GM11168 (cell line): ENCODE results near the gene SRGAP3.

Experiments
- in situ Hi-C: fragments of 300-500 bp; cut with MboI; formaldehyde crosslinking; loops from one replicate; pipeline ENCODE4 v1.12.0; 2022; ENCODE audit warnings: low sequenced_read_pairs; ENCODE audit not compliant: unreplicated experiment

SRGAP3 gene

DNA sequence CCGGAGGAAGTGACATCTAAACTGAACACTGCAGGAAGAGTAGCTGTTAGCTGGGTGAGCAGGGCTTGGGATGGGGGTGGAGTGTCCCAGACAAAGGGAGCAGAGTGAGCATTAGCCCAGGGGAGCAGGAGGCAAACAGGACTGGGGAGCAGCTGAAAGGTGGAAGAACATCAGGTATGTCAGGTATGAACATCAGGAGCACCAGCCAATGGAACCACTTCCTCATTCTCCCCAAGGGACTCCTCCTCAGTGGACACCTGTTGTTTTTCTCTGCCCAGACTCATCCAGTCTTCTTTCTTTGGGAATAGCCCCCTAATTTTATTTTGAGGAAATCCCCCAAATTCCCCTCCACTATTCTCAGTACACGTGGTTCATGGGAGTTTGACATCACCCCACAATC, 178.5 kb downstream of the SRGAP3 start:
- in situ Hi-C loops: no loop called here

DNA sequence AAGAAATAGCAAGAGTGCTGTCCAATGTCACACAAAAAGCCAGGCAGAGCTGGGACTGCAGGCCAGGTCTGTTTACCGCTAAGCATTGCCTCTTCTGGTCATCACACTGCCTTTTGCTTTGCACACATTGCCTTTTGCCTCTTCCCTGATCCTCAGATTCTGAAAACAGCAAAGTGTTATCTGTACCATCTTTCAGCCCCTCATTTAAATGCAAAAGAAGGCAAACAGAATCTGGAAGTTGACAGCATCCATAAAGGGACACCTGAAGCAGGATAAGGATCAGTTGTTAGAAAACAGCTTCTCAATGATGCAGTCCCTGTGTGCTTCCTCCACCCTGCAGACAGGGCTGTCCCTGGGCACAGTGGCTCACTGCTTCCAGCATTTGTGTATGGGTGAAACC, 179.5 kb downstream of the SRGAP3 start:
- in situ Hi-C loops: loop anchor here (5.0 kb wide), 1 partner anchor 73 kb away; no protein-coding TSS in a partner anchor

DNA sequence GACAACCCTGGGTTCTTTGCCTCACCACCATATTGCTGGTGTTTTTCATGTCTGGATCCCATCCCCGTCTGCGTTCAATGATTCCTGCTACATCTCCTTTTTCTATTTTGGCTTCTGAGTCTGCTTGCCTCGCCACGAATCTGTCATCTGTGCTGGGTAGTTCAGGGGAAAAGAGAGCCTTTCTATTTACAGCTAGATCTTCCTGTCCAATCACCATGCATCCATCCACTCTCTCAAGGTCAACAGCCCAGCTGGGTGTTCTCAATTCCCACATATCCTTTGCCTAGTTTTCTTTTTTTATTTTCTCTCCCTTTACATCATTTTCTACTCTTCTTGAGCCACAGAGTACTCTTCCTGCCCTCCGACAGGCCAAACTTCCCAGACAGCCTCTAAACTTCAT, 181.4 kb downstream of the SRGAP3 start:
- in situ Hi-C loops: loop anchor here (5.0 kb wide), 1 partner anchor 71 kb away; no protein-coding TSS in a partner anchor

DNA sequence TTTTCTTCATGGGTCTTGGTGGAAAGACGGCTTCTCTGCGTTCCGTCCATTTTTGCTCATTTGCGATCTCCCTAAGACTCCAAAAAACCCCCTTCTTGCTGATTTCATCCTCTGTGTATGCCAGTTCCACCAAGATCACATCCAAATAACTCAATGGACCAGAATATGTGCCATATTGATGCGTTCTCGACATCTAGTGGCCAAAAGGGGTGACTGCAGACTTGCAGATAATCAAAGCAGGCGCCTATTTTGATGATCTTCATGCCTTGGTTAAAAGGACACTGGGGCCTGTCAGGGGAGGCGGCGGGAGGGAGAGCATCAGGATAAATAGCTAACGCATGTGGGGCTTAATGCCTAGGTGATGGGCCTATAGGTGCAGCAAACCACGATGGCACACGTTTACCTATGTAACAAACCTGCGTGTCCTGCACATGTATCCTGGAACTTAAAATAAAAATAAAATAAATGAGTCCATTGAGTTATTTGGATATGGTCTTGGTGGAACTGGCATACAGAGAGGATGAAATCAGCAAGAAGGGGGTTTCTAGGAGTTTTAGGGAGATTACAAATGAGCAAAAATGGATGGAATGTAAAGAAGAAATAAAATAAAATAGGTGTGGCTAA, 182.0 kb downstream of the SRGAP3 start:
- in situ Hi-C loops: loop anchor here (5.0 kb wide), 1 partner anchor 70 kb away; no protein-coding TSS in a partner anchor

DNA sequence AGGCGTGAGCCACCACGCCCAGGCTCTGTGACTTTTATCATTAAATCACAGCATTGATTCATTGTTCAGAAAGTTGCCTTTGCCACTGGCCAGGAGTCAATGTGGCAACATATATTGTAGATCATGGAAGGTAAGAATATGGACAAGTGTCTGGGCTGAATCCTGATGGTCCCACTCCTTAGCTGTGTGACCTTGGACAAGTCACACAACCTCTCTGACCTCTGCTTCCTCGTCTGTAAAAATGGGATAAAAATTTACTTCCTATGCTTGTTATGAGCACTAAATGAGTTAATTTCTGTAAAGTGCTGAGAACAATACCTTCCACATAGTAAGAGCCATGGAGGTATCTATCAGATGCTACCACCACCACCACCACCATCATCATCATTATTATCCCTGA, 182.7 kb downstream of the SRGAP3 start:
- in situ Hi-C loops: loop anchor here (5.0 kb wide), 1 partner anchor 69 kb away; no protein-coding TSS in a partner anchor

DNA sequence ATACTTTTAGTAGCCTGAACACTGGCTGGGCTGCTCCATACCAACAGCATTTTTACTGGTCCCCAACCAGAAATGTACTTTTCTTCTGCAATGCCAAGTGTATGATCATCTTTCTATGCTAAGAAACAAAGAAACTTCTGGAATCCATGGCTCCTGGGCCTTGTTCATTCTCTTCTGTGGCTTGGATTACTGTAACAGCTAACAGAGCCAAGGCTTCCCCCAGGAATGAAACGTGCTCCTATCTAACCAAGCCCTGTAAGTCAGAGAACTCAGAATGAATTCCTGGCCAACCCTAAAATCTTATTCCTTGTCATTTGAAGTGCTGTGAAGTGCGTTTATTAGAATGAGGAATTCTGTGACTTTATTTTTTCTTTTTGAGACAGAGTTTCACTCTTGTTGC, 183.3 kb downstream of the SRGAP3 start:
- in situ Hi-C loops: loop anchor here (5.0 kb wide), 1 partner anchor 69 kb away; no protein-coding TSS in a partner anchor

DNA sequence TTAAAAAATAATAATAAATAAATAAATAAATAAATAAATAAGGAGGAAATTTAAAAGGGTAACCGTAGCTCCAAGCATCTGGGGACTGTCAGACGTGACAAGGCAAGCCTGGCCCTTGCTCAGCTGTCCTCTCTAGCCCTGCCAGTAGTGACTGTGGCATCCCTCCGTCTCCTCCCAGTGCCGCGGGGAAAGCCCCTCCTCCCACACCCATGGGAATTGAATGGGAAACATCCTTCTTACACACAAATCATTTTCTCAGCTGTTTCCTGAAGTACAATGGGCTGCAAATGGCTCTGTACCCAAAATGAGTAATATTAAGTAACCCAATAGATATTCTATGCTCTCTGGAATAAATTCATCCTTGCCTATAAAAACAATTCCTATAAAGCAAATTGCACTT, 184.6 kb downstream of the SRGAP3 start:
- in situ Hi-C loops: loop anchor here (5.0 kb wide), 1 partner anchor 68 kb away; no protein-coding TSS in a partner anchor

DNA sequence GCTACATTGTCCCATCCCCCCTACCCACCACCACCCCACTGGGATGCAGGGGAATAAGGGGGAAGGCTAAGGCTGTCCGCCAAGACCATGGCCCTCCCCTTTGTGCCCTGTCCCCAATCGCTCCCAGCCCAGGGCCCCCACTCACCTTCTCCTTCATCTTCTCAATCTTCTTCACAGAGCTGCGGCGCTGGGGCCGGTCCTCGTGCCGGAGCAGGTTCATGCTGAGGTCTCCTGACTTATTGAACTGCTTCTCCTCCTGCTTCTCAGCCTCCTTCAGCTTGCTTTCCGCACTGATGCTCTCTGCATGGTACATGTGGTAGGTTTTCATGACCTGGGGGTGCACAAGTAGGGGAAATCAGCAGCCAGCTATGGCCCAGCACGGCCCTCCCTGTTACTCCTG, 185.2 kb downstream of the SRGAP3 start:
- in situ Hi-C loops: no loop called here

DNA sequence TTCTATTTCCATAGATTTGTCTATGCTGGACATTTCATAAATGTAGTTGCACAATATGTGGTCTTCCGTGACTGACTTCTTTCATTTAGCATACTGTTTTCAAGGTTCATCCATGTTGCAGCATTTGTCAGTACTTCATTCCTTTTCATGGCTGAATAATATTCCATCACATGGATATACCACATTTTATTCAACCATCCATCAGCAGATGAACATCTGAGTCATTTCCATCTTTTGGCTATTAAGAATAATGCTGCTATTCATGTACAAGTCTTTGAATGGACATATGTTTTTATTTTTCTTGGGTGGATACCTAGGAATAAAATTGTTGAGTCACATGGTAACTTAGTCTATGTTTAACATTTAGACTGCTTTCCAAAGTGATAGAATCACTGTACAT, 186.9 kb downstream of the SRGAP3 start:
- in situ Hi-C loops: no loop called here

DNA sequence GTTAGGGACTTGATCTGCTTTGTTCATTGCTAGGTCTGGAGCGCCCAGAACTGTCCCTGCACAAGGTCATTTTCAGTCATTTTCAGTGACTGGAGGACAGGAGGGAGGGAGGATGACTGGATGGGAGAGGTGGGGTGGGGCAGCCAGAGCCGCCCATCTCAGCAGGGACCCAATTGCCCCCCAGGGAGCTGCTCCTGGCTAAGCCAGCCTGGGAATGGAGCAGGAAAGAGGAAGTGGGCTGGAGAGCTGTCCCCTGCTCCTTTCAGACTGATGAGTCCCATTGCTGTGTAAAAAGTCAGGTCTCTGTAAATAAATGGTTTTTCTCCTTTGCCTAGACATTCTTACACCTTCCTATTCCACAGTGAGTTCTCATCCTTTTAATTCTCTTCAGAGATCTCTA, 187.8 kb downstream of the SRGAP3 start:
- in situ Hi-C loops: no loop called here

DNA sequence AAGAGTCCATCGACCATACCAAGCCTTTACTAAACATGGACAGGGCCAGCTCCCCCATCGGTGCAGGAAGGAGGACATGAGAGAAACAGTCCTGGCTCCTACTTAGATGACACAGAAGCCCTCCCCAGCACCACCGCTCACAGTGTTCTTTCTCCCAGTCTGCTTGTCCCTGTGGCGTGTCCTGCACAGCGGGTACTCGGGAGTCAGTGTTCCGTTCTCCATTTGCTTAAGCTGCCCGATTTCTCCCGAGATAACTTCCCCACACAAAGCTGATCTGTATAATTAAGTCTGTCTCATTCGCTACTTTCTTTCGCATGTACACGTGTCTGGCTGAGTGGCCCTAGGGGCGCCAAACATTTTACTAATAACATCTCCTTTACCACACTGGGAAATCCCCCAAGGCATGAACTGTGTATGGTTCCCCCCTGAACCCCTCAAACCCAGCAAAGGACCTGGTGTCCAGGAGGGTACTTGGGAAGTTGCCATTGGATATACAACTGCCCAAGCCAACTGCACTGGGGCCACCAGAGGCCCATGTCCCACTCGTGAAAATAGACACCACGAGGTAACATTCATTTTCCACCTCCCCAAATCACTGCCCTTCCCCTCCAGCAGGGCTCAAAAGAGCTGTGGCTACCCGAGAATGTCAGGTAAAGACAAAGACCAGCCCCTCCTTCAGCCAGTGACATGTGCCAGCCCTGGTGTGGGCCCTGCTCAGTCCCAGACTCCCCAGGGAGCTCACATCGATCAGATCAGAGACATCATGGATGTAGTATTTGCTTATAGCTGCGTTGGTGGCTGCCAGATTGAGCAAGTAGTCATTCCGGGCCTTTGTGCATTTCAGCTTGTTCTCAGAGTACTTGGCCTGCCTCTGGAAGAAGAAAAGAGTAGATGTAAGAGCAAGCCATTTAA, 189.7 kb downstream of the SRGAP3 start:
- in situ Hi-C loops: no loop called here

DNA sequence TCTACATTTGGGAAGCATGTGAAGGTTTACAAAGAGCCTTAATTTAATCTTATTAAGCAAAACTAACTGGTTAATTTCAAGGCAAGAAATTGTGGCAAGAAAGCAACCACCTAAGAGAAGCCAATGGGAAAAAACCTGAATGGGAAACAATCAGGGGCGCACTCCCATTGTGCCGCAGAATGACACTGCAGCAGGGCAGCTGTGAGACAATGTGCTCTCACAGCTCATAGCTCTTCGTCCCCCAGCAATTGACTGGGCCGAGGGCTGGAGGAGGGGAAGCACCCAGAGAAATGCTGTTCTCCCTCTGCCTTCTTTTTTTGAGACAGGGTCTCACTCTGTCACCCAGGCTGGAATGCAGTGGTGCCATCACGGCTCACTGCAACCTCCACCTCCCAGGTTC, 192.9 kb downstream of the SRGAP3 start:
- in situ Hi-C loops: no loop called here

DNA sequence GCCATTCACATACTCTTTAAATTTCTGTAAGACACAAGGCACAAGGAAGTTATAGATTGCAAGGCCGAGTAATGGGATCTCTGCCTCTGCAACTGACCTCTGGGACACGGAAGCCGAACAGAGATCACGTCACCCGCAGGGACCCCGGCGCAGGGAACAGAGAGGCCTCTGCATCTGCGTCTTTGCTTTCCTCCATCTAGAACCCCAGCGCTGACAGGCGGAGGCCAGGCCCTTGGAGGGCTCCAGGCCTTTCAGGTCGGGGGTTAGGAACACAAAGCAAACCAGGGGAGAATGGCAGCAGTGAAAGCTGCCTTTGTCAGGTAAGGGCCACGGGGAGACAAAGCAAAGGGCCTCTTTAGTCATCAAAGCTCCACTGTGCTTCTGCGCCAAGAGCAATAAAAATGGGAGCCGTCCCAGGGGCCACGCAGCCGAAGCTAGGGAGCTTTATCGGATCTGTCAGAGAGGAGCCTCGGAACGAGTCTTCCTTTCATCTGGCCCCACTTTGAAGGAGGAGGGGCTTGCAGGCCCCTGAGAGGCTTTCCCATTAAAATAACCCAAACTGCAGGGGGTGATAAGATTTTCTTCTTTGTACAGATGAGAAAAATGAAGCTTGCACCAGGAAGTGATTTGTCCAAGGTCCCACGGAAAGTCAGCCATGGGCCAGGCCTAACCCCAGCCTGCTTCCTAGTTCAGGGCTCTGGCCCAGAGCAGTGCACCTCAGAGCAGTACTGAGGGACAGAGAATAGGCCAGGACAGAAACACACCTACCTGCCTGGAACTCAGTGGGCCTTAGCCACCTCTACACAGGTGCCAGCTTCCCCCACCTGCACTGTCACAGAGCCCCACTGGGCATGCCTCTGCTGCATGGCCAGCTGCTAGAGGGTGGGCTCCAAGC, 201.7 kb downstream of the SRGAP3 start:
- in situ Hi-C loops: no loop called here

DNA sequence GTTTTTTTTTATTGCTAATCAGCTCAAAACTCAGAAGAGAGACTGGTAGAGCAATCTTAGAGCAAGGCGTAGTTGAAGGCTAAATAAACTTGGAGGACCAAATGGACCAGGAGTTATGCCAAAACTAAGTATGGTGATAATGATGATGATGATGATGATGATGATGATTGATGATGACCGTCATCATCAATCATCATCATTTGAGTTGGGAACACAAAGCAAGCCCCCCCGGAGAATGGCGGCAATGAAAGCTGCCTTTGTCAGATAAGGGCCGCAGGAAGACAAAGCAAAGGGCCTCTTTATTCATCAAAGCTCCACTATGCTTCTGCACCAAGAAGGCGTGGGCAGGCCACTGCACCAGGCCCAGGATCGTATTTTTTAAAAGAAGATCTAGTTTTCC, 204.1 kb downstream of the SRGAP3 start:
- in situ Hi-C loops: no loop called here

DNA sequence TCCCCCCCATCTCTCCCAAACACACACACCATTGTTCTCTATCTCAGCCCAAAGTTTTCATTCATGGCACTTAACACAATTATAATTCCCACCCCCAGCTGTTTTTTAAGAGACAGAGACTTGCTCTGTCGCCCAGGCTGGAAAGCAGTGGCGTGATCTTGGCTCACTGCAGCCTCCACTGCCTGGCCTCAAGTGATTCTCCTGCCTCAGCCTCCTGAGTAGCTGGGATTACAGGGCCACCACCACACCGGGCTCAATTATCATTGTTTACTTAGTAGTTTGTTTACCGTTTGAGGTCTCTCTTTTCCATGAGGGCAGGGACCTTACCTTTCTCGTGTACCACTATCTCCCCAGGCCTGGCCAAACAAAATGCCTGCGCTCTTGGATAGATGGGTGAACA, 206.4 kb downstream of the SRGAP3 start:
- in situ Hi-C loops: no loop called here

DNA sequence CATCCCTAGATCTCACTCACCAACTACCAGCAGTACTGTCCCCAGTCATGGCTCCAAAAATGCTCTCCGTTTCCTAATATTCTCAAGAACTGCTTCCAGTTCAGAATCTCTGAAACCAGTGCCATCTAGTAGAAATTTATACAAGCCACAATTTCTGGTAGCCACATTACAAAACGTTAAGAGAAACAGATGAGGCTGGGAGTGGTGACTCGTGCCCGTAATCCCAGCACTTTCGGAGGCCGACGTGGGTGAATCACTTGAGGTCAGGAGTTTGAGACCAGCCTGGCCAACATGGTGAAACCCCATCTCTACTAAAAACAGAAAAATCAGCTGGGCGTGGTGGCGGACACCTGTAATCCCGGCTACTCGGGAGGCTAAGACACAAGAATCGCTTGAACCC, 207.8 kb downstream of the SRGAP3 start:
- in situ Hi-C loops: no loop called here

DNA sequence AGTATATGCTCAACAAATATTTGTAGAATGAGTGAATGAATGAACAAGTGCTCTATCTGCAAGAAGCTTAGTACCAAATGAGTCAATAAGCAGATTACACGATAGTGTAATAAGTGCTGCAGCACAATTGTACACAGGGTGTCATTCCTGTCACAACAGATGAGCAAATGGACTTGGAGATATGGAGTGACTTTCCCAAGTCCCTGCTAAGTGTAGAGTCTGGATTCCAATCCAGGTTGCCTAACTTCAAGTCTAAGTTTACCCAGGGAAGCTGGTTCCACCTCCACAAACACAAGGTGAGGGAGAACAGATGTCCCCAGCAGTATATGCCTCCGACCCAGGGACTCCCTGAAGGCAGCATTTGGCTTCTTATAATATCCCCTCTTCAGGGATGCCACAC, 208.4 kb downstream of the SRGAP3 start:
- in situ Hi-C loops: no loop called here

DNA sequence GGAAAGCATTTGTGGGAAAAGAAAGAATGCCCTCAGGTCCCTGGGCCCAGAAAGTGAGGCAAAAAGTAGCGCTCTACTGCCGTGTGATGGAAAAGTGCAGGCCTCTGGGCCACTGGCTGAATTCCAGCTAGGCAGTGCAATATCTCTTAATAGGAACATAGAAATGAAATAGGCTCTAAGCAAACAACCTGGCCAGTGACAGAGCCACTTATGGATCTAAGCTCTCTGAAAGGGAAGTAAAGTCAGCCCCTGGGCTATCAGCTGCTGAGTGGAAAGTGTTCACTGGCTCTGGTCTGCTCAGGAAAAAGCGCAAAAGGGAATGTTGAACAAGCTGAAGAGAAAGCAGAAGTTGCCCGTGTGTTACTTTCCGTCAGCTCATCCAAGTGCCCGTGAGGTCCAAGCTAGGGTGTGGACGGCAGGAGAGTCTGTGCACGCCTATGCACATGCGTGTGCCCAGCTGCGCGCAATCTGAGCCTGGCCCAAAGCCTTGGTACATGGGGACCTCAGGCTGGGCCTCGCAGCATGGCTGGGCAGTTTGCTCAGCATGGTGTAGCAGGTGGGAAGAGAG, 212.2 kb downstream of the SRGAP3 start:
- in situ Hi-C loops: no loop called here

DNA sequence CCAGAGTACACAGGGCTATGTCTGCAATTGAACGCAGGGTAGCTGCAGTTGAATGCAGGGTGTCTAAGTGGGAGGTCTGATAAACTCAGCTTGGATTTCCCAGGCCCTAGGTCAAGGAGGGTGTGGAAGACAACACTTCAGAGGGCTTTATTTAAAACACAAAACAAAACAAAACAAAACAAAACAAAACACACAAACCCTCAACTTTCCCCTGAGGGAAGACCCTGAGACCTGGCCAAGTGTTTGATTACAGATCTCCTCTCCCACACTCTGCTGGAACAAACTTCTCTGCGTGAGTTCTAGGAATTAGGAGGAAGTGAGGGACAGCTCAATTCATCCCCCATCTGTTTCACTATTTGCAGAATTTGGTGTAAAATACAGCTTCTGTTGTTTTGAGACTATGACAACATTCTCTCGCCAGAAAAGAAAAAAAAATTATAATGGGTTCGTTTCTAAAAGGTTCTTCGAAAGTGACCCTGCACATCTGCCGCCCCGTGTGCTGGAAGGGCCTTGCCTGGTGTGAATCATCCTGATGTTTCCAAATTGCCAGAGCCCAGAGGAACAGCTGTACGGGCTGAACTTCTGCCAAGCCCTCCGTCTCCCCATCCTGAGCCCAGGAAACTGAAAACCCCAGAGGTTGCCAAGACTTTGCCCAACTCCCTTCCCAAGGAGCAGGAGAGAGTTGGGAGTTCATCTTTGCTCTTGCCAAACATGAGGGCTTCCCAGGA, 212.9 kb downstream of the SRGAP3 start:
- in situ Hi-C loops: no loop called here
